ENCODE results near the gene TSTD1. TPM values are rescaled to one million over a fixed set of nuclear protein-coding genes. Genes with fewer than 3 reads are reported as not detected.

TSTD1 gene
- total and polyA plus RNA-seq, 9 donors = 13.6 to 200 (median 50.3) TPM

DNA sequence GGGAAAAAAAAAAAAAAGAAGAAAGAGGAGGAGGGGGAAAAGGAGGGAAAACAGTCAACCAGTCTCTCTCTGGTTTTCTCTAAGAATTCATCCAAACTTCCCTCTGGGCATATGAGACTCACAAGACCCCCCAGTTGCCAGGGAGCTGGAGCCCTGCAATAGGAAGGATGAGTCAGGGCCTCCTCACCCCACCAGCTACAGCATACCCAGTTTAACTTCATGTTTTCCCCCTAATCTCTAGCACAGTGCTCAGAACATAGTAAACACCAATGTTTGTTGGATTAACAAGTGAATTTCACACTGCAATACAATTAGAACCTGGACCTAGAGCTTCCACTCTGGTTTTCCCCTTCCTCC, 25.7 kb downstream of the TSTD1 start:
- H3K27ac ChIP-seq = peak overlapping the region; percentile 61 to 69
- intact Hi-C loops (cut with DNase I) = no loop called here
- H3K9me3 ChIP-seq = no peaks in the 10 kb centered on the region
- no peak for TF ChIP-seq EP300 (IDR thresholded peaks at IDR 0.05)
- TF ChIP-seq CTCF (IDR thresholded peaks at IDR 0.05) = no peak
- H3K36me3 ChIP-seq = no peaks in the 10 kb centered on the region
- H3K4me3 ChIP-seq = no peak overlapping the region
- no peaks in the 10 kb centered on the region for H3K27me3 ChIP-seq
- DNase-seq = no peak
- H3K4me1 ChIP-seq (ENCODE audit: insufficient read depth) = peaks cover 8% of the 10 kb centered on the region

GRCh38 chr1:161012420-161012819, 26.3 kb downstream of the TSTD1 start:
- Histone ChIP-seq H3K4me1 (ENCODE audit: insufficient read depth) (peaks cover 8% of the 10 kb centered on the region), H3K36me3 (no peaks in the 10 kb centered on the region), H3K4me3 (no peak overlapping the region), H3K9me3 (no peaks in the 10 kb centered on the region), H3K27ac (no peak overlapping the region), H3K27me3 (no peaks in the 10 kb centered on the region)
- intact Hi-C loops (cut with DNase I) = no loop called here
- no peak for DNase-seq
- no peak for TF ChIP-seq POLR2A (IDR thresholded peaks at IDR 0.05)
- TF ChIP-seq CTCF (IDR thresholded peaks at IDR 0.05) = no peak
- TF ChIP-seq EP300 (IDR thresholded peaks at IDR 0.05) = no peak
- 92 to 95% (median 92%) methylated on average over 3 of the region's 3 CpGs for WGBS, 3 donors

GRCh38 chr1:161009602-161010211, 29.1 kb downstream of the TSTD1 start:
- Histone ChIP-seq H3K27me3 (no peaks in the 10 kb centered on the region), H3K4me3 (no peak overlapping the region), H3K4me1 (ENCODE audit: insufficient read depth) (peaks cover 8% of the 10 kb centered on the region), H3K9me3 (no peaks in the 10 kb centered on the region), H3K36me3 (no peaks in the 10 kb centered on the region), H3K27ac (no peak overlapping the region)
- TF ChIP-seq CTCF (IDR thresholded peaks at IDR 0.05) = no peak
- intact Hi-C loops (cut with DNase I) = no loop called here
- DNase-seq = no peak
- WGBS, 3 donors = 89 to 92% (median 91%) methylated on average over 7 of the region's 7 CpGs

DNA sequence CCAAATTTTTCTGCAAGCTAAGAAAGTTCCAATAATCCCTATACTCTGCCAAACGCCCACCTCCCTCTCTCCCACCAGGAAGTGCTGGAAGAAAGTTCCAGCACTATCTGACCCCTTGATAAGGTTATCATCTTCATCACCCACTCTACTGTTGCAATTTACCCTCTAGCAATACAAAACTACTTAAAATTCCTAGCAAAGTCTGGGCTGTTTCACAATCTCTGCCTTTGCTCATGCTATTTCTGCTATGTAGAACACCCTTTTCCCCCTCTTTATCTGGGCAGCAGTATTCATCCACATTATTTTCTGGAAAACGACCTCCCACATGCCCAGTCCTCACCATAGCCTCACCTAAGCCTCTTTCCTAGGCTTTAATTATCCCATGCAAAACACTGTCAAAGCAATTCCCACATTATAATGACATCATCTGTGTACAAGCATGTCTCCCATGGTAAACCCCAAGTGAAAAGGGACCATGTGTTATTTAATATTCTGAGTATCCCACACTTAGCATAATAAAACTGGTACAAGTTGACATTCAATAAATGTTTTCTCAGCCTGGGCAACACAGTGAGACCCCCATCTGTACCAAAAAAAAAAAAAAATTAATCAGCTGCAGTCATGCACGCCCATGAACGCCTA, 29.8 kb downstream of the TSTD1 start:
- Histone ChIP-seq H3K4me3 (no peak overlapping the region), H3K27me3 (no peaks in the 10 kb centered on the region), H3K4me1 (ENCODE audit: insufficient read depth) (peaks cover 6% of the 10 kb centered on the region), H3K9me3 (no peaks in the 10 kb centered on the region), H3K36me3 (no peaks in the 10 kb centered on the region), H3K27ac (no peak overlapping the region)
- TF ChIP-seq POLR2A (IDR thresholded peaks at IDR 0.05) (no peak), EP300 (IDR thresholded peaks at IDR 0.05) (no peak)
- no peak for DNase-seq
- intact Hi-C loops (cut with DNase I) = no loop called here
- WGBS, 3 donors = 65 to 66% (median 65%) methylated on average over 4 of the region's 4 CpGs

DNA sequence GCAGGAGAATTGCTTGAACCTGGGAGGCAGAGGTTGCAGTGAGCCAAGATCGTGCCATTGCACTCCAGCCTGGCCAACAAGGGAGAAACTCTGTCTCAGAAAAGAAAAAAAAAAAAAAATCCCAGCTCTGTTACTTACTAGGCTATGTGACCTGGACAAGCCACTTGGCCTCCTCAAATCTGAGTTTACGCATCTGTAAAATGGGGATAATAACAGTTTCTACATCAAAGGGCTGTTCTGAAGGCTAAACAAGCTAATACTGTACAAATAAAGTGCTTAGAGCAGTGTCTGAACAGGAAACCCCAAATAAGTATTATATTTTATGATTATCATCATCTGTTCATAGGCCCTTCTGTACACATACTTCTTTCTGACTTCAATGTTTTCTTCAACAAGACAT, 31.4 kb downstream of the TSTD1 start:
- no peak overlapping the region for H3K4me3 ChIP-seq
- no peaks in the 10 kb centered on the region for H3K36me3 ChIP-seq
- no peaks in the 10 kb centered on the region for H3K27me3 ChIP-seq
- 98 to 99% (median 98%) methylated on average over 2 of the region's 2 CpGs for WGBS, 3 donors
- no peak for TF ChIP-seq POLR2A (IDR thresholded peaks at IDR 0.05)
- no peak for TF ChIP-seq CTCF (IDR thresholded peaks at IDR 0.05)
- TF ChIP-seq EP300 (IDR thresholded peaks at IDR 0.05) = no peak
- no peak overlapping the region for H3K27ac ChIP-seq
- no peaks in the 10 kb centered on the region for H3K9me3 ChIP-seq
- H3K4me1 ChIP-seq (ENCODE audit: insufficient read depth) = peaks cover 2% of the 10 kb centered on the region
- DNase-seq = no peak
- intact Hi-C loops (cut with DNase I) = no loop called here

Data from ovary (tissue), 9 donors.